COLO829 (cell line): ENCODE measurements around the gene FANCB.

ENCODE experiments used
- DNase-seq: peaks from one replicate; pipeline ENCODE4 v3.0.0; 2012; ENCODE audit warnings: low spot score

The FANCB gene

GRCh38 chrX:14832586-14832985, 40.3 kb downstream of the FANCB start:
- no peak for DNase-seq

DNA sequence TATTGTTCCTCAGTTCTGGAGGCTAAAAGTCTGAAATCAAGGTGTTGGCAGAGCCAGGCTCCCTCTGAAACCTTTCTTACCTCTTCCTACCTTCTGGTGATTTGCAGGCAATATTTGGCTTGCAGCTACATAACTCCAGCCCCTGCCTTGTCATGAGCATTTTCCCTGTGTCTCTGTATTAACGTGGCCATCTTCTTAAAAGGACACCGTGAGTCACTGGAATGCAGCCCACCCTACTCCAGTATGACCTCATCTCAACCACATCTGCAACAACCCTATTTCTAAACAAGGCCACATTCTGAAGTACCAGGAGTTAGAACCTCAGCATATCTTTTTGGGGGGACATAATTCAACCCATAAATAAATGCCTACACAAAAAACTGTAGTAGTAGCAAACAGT, 40.7 kb downstream of the FANCB start:
- no peak for DNase-seq

DNA sequence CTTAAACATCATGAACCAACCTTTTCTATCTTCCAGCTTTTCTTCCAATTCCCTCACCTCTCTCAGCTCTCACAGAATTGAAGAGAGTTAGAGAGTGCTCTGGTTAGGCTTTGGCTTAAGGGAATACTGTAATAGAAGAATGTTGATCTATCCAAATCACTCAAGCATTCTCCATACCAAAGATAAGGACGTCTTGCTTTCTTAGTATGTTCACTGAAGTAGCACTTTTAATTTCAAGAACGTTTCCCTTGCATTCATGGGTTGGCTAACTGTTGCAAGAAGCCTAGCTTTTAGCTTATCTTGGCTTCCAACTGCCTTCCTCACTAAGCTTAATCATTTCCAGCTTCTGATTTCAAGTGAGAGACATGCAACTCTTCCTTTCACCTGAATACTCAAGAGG, 43.2 kb downstream of the FANCB start:
- no peak for DNase-seq

- DNase-seq = no peak
Measured at GRCh38 chrX:14826319-14826718, 46.5 kb downstream of the FANCB start.

DNA sequence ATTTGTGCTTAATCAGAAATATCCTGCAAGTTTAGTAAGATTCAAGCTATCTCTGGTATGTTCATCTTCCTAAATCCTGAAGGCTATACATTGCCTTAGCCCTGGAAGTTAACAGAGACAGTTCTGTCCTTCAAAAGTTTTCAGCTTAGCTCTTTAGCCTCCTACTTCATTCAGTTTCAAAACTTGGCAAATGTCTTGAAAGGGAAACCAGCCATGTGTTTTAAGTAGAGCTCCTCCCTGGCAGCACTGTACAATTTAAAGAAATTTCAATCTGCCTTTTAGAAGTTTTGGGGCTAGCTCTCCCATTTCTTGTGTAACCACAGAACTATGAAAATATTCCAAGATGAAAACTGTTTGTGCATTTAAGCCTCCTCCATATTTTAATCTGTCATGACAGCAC, 47.0 kb downstream of the FANCB start:
- DNase-seq = no peak

GRCh38 chrX:14819769-14820168, 53.1 kb downstream of the FANCB start:
- no peak for DNase-seq

DNA sequence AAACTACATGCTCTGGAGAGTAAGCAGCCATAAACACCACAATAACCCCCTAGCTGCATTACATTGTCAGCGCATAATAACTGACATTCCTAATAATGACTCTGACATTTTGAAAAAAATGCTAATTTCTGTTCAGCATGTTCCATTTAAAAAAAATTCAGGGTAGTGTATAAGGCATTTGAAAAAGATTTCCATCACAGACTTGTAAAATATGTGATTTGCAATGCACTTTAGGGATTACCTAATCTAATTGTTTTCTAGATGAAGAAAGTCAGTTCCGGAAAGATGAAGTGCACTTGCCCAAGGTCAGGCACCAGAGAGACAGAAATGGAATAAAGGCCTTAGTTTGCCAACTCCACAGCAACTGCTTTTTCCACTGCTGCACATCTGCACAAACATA, 55.3 kb downstream of the FANCB start:
- no peak for DNase-seq

- DNase-seq = no peak
Measured at GRCh38 chrX:14802943-14803710, 69.7 kb downstream of the FANCB start.

GRCh38 chrX:14801136-14801535, 71.7 kb downstream of the FANCB start:
- peak; percentile 58 for DNase-seq

GRCh38 chrX:14798805-14799397, 74.0 kb downstream of the FANCB start:
- DNase-seq = no peak
